GM12892 (cell line): Measurements from ENCODE around the gene ZNF814.

ENCODE experiments used
- POLR2A ChIP-seq: IDR thresholded peaks from 2 replicates; pipeline ENCODE4 v1.6.1; 2011; ENCODE audit warnings: low read depth, low read length, control low read depth
- POLR2AphosphoS5 ChIP-seq: IDR thresholded peaks from 2 replicates; pipeline ENCODE4 v1.6.1; 2011; ENCODE audit warnings: low read depth, low read length, control low read depth
- TAF1 ChIP-seq: IDR thresholded peaks from 2 replicates; pipeline ENCODE4 v1.6.1; 2011; ENCODE audit warnings: low read depth, mild to moderate bottlenecking, control low read depth, low read length, borderline replicate concordance

GRCh38 chr19:57830071-57830602 lies 58.7 kb downstream of the ZNF814 start, which contains the start of gene ZNF587B:
- TF ChIP-seq POLR2A (no peak), TAF1 (no peak), POLR2AphosphoS5 (no peak)
